HepG2 (cell line): ENCODE measurements around the gene CDC14B.
"Not testable (repeated sequence)": the region's sequence is repeated elsewhere in the genome, so short reads cannot be mapped to it uniquely, and the experiment has no call there.

ENCODE experiments used
- EZH2 ChIP-seq: conservative IDR thresholded peaks from 2 replicates; pipeline ENCODE4 v1.6.1; 2012; ENCODE audit warnings: mild to moderate bottlenecking, low read depth, low read length, moderate library complexity
- MAF1 ChIP-seq: sonication (generic); formaldehyde crosslinking; IDR thresholded peaks from 2 replicates; pipeline ENCODE4 v1.5.0; 2020; ENCODE audit warnings: missing genetic modification reagents, borderline replicate concordance
- POLR2A ChIP-seq, 2 experiments: IDR thresholded peaks; 2 replicates each; pipeline ENCODE4 v1.6.1; 2011; ENCODE audit warnings: low read depth in 2 of 2, low read length in 2 of 2, mild to moderate bottlenecking in 1 of 2, moderate library complexity in 1 of 2; ENCODE audit not compliant: insufficient read depth in 1 of 2
- PPARG ChIP-seq: conservative IDR thresholded peaks from 2 replicates; pipeline ENCODE4 v1.6.1; 2016; ENCODE audit warnings: missing biosample characterization, missing genetic modification reagents
- PRDM15 ChIP-seq: sonication (generic); formaldehyde crosslinking; IDR thresholded peaks from 2 replicates; pipeline ENCODE4 v1.4.0; 2020; ENCODE audit warnings: missing genetic modification reagents
- RFX5 ChIP-seq: IDR thresholded peaks from 2 replicates; pipeline ENCODE4 v1.6.1; 2011; ENCODE audit warnings: low read depth, low read length, improper control_type of control experiment
- ZFP36 ChIP-seq: fragments of 150-350 bp; IDR thresholded peaks from 2 replicates; pipeline ENCODE4 v1.6.1; 2018; ENCODE audit warnings: borderline replicate concordance, low read length, low read depth; ENCODE audit not compliant: partially characterized antibody
- ZNF570 ChIP-seq: sonication (generic); formaldehyde crosslinking; IDR thresholded peaks from 2 replicates; pipeline ENCODE4 v1.4.0; 2020; ENCODE audit warnings: mild to moderate bottlenecking, missing genetic modification reagents, borderline replicate concordance
- ZNF749 ChIP-seq: sonication (generic); formaldehyde crosslinking; IDR thresholded peaks from 2 replicates; pipeline ENCODE4 v1.8.0; 2022; ENCODE audit warnings: mild to moderate bottlenecking, missing genetic modification reagents, moderate library complexity, borderline replicate concordance
- TF ChIP-seq, protein P1 (sequence below): sonication (generic); formaldehyde crosslinking; IDR thresholded peaks from 2 replicates; pipeline ENCODE4 v1.8.1; 2023; ENCODE audit warnings: mild to moderate bottlenecking, missing genetic modification reagents
- TF ChIP-seq, protein P2 (sequence below): sonication (generic); formaldehyde crosslinking; IDR thresholded peaks from 2 replicates; pipeline ENCODE4 v1.5.0; 2020; ENCODE audit warnings: mild to moderate bottlenecking, missing genetic modification reagents, moderate library complexity
- TF ChIP-seq, protein P3 (sequence below): sonication (generic); formaldehyde crosslinking; IDR thresholded peaks from 2 replicates; pipeline ENCODE4 v1.4.0; 2020; ENCODE audit warnings: mild to moderate bottlenecking, missing genetic modification reagents, borderline replicate concordance
- TF ChIP-seq, protein P4 (sequence below): sonication (generic); formaldehyde crosslinking; IDR thresholded peaks from 2 replicates; pipeline ENCODE4 v1.8.1; 2023; ENCODE audit warnings: mild to moderate bottlenecking, missing genetic modification reagents
- TF ChIP-seq, protein P5 (sequence below): sonication (generic); formaldehyde crosslinking; IDR thresholded peaks from 2 replicates; pipeline ENCODE4 v1.5.0; 2020; ENCODE audit warnings: missing genetic modification reagents, mild to moderate bottlenecking, borderline replicate concordance

DNA sequence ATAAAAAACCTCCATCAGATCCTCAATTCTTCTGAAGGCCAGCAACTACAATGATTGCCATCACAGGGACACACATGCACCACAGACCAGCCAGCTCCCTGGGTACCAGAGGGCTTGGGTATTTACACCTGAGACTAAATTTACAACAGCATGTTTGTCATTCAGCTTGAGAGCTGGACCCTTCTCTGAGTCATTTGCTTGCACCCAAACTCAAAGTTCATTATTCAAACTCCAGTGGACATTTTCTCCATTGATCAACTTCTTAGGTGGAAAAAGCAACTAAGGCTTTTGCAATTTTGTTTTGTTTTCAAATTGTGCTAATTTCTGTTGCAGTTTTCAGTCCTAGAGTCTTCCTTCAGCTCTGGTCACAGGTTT, 116.3 kb downstream of the CDC14B start:
- TF ChIP-seq, protein P1, sequence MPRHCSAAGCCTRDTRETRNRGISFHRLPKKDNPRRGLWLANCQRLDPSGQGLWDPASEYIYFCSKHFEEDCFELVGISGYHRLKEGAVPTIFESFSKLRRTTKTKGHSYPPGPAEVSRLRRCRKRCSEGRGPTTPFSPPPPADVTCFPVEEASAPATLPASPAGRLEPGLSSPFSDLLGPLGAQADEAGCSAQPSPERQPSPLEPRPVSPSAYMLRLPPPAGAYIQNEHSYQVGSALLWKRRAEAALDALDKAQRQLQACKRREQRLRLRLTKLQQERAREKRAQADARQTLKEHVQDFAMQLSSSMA (CRISPR knock-in tag) = not testable (repeated sequence)
- TF ChIP-seq, protein P2, sequence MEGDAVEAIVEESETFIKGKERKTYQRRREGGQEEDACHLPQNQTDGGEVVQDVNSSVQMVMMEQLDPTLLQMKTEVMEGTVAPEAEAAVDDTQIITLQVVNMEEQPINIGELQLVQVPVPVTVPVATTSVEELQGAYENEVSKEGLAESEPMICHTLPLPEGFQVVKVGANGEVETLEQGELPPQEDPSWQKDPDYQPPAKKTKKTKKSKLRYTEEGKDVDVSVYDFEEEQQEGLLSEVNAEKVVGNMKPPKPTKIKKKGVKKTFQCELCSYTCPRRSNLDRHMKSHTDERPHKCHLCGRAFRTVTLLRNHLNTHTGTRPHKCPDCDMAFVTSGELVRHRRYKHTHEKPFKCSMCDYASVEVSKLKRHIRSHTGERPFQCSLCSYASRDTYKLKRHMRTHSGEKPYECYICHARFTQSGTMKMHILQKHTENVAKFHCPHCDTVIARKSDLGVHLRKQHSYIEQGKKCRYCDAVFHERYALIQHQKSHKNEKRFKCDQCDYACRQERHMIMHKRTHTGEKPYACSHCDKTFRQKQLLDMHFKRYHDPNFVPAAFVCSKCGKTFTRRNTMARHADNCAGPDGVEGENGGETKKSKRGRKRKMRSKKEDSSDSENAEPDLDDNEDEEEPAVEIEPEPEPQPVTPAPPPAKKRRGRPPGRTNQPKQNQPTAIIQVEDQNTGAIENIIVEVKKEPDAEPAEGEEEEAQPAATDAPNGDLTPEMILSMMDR (CRISPR knock-in tag) = not testable (repeated sequence)
- TF ChIP-seq EZH2; ZNF749 (CRISPR knock-in tag); PPARG (CRISPR knock-in tag); POLR2A (IDR thresholded peaks at IDR 0.05; ENCODE audit: insufficient read depth in 1 of 2, low read depth in 2 of 2, low read length in 2 of 2); ZFP36; ZNF570 (CRISPR knock-in tag); RFX5; PRDM15; MAF1 (CRISPR knock-in tag): not testable (repeated sequence)
- TF ChIP-seq, protein P3, sequence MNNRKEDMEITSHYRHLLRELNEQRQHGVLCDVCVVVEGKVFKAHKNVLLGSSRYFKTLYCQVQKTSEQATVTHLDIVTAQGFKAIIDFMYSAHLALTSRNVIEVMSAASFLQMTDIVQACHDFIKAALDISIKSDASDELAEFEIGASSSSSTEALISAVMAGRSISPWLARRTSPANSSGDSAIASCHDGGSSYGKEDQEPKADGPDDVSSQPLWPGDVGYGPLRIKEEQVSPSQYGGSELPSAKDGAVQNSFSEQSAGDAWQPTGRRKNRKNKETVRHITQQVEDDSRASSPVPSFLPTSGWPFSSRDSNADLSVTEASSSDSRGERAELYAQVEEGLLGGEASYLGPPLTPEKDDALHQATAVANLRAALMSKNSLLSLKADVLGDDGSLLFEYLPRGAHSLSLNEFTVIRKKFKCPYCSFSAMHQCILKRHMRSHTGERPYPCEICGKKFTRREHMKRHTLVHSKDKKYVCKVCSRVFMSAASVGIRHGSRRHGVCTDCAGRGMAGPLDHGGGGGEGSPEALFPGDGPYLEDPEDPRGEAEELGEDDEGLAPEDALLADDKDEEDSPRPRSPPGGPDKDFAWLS (CRISPR knock-in tag) = not testable (repeated sequence)
- TF ChIP-seq, protein P4, sequence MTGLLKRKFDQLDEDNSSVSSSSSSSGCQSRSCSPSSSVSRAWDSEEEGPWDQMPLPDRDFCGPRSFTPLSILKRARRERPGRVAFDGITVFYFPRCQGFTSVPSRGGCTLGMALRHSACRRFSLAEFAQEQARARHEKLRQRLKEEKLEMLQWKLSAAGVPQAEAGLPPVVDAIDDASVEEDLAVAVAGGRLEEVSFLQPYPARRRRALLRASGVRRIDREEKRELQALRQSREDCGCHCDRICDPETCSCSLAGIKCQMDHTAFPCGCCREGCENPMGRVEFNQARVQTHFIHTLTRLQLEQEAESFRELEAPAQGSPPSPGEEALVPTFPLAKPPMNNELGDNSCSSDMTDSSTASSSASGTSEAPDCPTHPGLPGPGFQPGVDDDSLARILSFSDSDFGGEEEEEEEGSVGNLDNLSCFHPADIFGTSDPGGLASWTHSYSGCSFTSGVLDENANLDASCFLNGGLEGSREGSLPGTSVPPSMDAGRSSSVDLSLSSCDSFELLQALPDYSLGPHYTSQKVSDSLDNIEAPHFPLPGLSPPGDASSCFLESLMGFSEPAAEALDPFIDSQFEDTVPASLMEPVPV (CRISPR knock-in tag) = not testable (repeated sequence)
- TF ChIP-seq, protein P5, sequence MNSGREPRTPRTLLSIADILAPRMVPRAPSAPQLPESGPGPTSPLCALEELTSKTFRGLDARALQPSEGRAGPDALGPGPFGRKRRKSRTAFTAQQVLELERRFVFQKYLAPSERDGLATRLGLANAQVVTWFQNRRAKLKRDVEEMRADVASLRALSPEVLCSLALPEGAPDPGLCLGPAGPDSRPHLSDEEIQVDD = not testable (repeated sequence)
